ENCODE measurements around the gene KLF15.

DNA sequence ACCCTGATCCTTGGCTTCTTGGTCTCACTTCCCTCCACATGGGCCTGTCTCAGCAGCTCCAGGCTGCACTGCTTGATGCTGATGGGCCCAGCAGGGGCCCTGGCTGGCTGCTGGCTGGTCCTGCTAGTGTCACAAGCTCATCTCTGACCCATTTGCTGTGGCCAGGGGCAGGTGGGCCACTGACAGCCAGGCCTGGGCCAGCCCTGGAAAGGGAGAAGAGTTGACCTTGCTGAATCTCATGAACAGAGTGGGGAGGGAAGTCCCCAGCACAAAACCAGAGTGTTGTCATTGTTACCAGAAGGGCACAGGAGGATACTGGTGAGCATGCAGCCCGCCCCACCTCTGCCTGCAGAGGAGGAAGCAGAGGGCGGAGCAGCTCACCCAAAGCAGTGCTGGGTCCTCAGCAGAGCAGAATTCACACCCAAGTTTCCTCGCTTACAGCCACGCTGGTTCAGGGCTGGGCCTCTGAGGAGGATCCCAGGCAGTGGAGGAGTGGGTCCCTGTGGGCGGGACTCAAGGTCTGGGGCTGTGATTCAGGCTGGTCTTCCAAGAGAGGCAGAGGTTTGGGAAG lies 7.6 kb upstream of the KLF15 start:
- TF ChIP-seq CEBPB (IDR thresholded peaks at IDR 0.05): no peak
- TF ChIP-seq, protein P1, sequence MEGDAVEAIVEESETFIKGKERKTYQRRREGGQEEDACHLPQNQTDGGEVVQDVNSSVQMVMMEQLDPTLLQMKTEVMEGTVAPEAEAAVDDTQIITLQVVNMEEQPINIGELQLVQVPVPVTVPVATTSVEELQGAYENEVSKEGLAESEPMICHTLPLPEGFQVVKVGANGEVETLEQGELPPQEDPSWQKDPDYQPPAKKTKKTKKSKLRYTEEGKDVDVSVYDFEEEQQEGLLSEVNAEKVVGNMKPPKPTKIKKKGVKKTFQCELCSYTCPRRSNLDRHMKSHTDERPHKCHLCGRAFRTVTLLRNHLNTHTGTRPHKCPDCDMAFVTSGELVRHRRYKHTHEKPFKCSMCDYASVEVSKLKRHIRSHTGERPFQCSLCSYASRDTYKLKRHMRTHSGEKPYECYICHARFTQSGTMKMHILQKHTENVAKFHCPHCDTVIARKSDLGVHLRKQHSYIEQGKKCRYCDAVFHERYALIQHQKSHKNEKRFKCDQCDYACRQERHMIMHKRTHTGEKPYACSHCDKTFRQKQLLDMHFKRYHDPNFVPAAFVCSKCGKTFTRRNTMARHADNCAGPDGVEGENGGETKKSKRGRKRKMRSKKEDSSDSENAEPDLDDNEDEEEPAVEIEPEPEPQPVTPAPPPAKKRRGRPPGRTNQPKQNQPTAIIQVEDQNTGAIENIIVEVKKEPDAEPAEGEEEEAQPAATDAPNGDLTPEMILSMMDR (IDR thresholded peaks at IDR 0.05): no peak
- TF ChIP-seq POLR2A (IDR thresholded peaks at IDR 0.05; ENCODE audit: low read length): no peak
- TF ChIP-seq RAD21 (conservative IDR thresholded peaks at IDR 0.05 in 1 of 2, IDR thresholded peaks at IDR 0.05 in 1 of 2): no peak
- no peak for TF ChIP-seq SREBF2 (IDR thresholded peaks at IDR 0.05)
- TF ChIP-seq GATA3 (IDR thresholded peaks at IDR 0.05; ENCODE audit: borderline replicate concordance): no peak
- TF ChIP-seq, protein P2, sequence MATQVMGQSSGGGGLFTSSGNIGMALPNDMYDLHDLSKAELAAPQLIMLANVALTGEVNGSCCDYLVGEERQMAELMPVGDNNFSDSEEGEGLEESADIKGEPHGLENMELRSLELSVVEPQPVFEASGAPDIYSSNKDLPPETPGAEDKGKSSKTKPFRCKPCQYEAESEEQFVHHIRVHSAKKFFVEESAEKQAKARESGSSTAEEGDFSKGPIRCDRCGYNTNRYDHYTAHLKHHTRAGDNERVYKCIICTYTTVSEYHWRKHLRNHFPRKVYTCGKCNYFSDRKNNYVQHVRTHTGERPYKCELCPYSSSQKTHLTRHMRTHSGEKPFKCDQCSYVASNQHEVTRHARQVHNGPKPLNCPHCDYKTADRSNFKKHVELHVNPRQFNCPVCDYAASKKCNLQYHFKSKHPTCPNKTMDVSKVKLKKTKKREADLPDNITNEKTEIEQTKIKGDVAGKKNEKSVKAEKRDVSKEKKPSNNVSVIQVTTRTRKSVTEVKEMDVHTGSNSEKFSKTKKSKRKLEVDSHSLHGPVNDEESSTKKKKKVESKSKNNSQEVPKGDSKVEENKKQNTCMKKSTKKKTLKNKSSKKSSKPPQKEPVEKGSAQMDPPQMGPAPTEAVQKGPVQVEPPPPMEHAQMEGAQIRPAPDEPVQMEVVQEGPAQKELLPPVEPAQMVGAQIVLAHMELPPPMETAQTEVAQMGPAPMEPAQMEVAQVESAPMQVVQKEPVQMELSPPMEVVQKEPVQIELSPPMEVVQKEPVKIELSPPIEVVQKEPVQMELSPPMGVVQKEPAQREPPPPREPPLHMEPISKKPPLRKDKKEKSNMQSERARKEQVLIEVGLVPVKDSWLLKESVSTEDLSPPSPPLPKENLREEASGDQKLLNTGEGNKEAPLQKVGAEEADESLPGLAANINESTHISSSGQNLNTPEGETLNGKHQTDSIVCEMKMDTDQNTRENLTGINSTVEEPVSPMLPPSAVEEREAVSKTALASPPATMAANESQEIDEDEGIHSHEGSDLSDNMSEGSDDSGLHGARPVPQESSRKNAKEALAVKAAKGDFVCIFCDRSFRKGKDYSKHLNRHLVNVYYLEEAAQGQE (IDR thresholded peaks at IDR 0.05): no peak
- no peak for TF ChIP-seq RNF2 (IDR thresholded peaks at IDR 0.05; ENCODE audit: borderline replicate concordance, low read depth)
- no peak for TF ChIP-seq PHF8 (IDR thresholded peaks at IDR 0.05; ENCODE audit: borderline replicate concordance, low read depth)
- no peak for TF ChIP-seq ZFP36 (IDR thresholded peaks at IDR 0.05; ENCODE audit: borderline replicate concordance, partially characterized antibody)
